HEK293T (cell line): ENCODE data around the gene TNMD.

Experiments
- CTBP1 ChIP-seq: fragments of 450-650 bp; IDR thresholded peaks from 2 replicates; pipeline ENCODE4 v1.6.1; 2016; ENCODE audit warnings: borderline replicate concordance
- FOXA1 ChIP-seq: fragments of 450-650 bp; IDR thresholded peaks from 2 replicates; pipeline ENCODE4 v1.6.1; 2016; ENCODE audit warnings: mild to moderate bottlenecking
- FOXM1 ChIP-seq: fragments of 450-650 bp; IDR thresholded peaks from 2 replicates; pipeline ENCODE4 v1.6.1; 2017; ENCODE audit warnings: mild to moderate bottlenecking, borderline replicate concordance
- HDGF ChIP-seq: fragments of 450-650 bp; IDR thresholded peaks from 2 replicates; pipeline ENCODE4 v1.6.1; 2017; ENCODE audit warnings: antibody characterized with exemption, borderline replicate concordance
- PKNOX1 ChIP-seq: fragments of 450-650 bp; IDR thresholded peaks from 2 replicates; pipeline ENCODE4 v1.6.1; 2016
- SUZ12 ChIP-seq: fragments of 450-650 bp; IDR thresholded peaks from 2 replicates; pipeline ENCODE4 v1.6.1; 2016; ENCODE audit warnings: mild to moderate bottlenecking

GRCh38 chrX:100611951-100612350 lies 27.2 kb downstream of the TNMD start:
- TF ChIP-seq PKNOX1 (no peak), SUZ12 (no peak), FOXM1 (no peak), FOXA1 (no peak), HDGF (no peak), CTBP1 (no peak)
